ENCODE results near the gene RDX. TPM values are rescaled to one million over a fixed set of nuclear protein-coding genes. Genes with fewer than 3 reads are reported as not detected.
"Not testable (repeated sequence)": the region's sequence is repeated elsewhere in the genome, so short reads cannot be mapped to it uniquely, and the experiment has no call there.

The RDX gene
- total RNA-seq, 1 donor from 2014 or later = 105 TPM

- H3K36me3 ChIP-seq = no peaks in the 10 kb centered on the region
- H3K27me3 ChIP-seq = no peaks in the 10 kb centered on the region
- peaks cover 5 to 20% of the 10 kb centered on the region in 2 donors for H3K4me1 ChIP-seq
- TF ChIP-seq, protein P1, sequence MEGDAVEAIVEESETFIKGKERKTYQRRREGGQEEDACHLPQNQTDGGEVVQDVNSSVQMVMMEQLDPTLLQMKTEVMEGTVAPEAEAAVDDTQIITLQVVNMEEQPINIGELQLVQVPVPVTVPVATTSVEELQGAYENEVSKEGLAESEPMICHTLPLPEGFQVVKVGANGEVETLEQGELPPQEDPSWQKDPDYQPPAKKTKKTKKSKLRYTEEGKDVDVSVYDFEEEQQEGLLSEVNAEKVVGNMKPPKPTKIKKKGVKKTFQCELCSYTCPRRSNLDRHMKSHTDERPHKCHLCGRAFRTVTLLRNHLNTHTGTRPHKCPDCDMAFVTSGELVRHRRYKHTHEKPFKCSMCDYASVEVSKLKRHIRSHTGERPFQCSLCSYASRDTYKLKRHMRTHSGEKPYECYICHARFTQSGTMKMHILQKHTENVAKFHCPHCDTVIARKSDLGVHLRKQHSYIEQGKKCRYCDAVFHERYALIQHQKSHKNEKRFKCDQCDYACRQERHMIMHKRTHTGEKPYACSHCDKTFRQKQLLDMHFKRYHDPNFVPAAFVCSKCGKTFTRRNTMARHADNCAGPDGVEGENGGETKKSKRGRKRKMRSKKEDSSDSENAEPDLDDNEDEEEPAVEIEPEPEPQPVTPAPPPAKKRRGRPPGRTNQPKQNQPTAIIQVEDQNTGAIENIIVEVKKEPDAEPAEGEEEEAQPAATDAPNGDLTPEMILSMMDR (IDR thresholded peaks at IDR 0.05) = no peak
- no peaks in the 10 kb centered on the region for H3K9me3 ChIP-seq
- H3K27ac ChIP-seq = no peak overlapping the region
- no peak for DNase-seq (ENCODE audit: low spot score in 2 of 2)
- H3K4me3 ChIP-seq = no peak overlapping the region
- intact Hi-C loops (cut with DNase I) = loop anchor here (10.0 kb wide), 2 partner anchors 286 to 424 kb away; partner anchors contain the start of gene ARHGAP20
These were observed 5.7 kb downstream of the RDX start for GRCh38 chr11:110290591-110291334.

GRCh38 chr11:110289472-110289871, 6.9 kb downstream of the RDX start:
- no peak for DNase-seq (ENCODE audit: low spot score in 2 of 2)
- peaks cover 5 to 15% of the 10 kb centered on the region in 2 donors for H3K4me1 ChIP-seq
- no peaks in the 10 kb centered on the region for H3K36me3 ChIP-seq
- H3K9me3 ChIP-seq = no peaks in the 10 kb centered on the region
- H3K4me3 ChIP-seq = no peak overlapping the region
- H3K27ac ChIP-seq = no peak overlapping the region
- TF ChIP-seq, protein P1 (IDR thresholded peaks at IDR 0.05) = no peak
- no peaks in the 10 kb centered on the region for H3K27me3 ChIP-seq
- intact Hi-C loops (cut with DNase I) = no loop called here

DNA sequence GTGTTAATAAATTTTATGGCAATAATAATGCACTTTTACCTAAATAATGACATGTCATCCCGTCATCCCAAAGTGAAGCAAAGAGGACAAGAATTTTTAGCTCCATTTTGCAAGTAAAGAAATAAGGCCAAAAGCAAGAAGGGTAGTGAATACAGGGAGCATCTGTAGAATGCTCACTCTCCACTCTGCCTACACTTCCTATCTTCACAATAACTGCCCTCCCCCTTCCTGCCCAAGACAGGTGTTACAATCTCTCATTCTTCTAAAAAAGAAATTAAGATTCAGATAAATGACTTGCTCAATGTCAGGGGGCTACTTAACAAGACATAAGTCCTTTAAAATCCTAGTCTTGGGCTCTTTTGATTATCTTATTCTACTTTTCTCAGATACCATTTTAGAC, 8.9 kb downstream of the RDX start:
- Histone ChIP-seq H3K4me3 (no peak overlapping the region), H3K9me3 (no peaks in the 10 kb centered on the region), H3K27ac (no peak overlapping the region), H3K27me3 (no peaks in the 10 kb centered on the region), H3K36me3 (no peaks in the 10 kb centered on the region), H3K4me1 (peaks cover 0 to 8% of the 10 kb centered on the region in 2 donors)
- intact Hi-C loops (cut with DNase I) = no loop called here
- no peak for DNase-seq (ENCODE audit: low spot score in 2 of 2)
- TF ChIP-seq, protein P1 (IDR thresholded peaks at IDR 0.05) = no peak

DNA sequence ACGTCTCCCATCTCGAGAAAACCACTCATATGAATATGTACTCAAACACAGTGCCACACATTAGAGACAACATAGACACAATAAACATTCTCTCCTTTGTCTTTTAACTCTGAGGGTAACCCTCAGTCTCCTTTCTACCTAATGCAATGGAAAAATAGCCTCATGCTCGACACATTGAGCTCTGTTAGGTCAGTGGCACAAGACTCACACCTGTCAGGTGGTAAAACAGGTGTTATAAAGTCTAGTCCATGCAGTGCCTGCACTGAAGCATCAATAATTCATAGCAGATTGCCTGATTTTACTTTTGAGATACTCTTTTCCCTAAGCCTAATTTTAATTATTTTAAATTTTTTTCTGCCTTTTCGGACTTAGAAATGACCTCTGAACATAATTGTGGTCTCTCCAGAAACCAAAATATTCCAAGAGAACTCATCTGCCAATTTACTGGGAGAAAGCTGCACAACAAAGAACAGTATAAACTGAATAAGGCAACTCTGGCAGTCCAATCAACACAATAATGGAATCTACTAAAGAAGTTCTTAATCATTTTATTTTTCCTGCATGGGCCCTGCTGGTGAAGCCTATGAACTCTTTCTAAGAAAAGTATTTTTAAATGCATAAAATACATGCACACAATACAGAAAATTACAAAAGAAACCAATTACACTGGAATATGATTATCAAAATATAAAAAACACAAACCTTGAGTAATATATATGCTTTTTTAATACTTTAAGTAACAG, 9.9 kb downstream of the RDX start:
- no peaks in the 10 kb centered on the region for H3K9me3 ChIP-seq
- intact Hi-C loops (cut with DNase I) = no loop called here
- no peaks in the 10 kb centered on the region for H3K27me3 ChIP-seq
- peaks cover 0 to 3% of the 10 kb centered on the region in 2 donors for H3K4me1 ChIP-seq
- TF ChIP-seq, protein P1 (IDR thresholded peaks at IDR 0.05) = no peak
- H3K27ac ChIP-seq = no peak overlapping the region
- no peak overlapping the region for H3K4me3 ChIP-seq
- DNase-seq (ENCODE audit: low spot score in 2 of 2) = no peak
- H3K36me3 ChIP-seq = no peaks in the 10 kb centered on the region

DNA sequence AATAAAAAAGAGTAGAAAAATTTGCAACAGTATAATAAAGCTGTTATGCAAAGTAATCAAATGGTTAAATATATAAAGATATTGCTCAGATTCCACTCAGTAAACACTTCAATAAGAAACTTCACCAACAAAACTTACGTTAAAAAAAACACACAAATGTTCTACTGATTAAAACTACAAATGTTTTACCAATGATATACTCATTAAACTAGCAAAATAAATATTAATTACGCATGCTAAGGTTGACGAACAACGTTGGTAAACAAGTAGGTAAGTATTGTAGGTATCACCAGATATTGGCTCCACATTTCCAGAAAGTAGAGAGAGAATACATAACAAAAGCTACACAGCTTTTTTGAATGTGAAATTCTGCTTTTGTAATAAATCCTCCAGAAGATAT, 12.6 kb downstream of the RDX start:
- intact Hi-C loops (cut with DNase I) = no loop called here
- Histone ChIP-seq H3K36me3 (peaks cover 0 to 1% of the 10 kb centered on the region in 2 donors), H3K4me3 (no peak overlapping the region), H3K9me3 (no peaks in the 10 kb centered on the region), H3K27ac (no peak overlapping the region), H3K4me1 (peaks cover 0 to 3% of the 10 kb centered on the region in 2 donors), H3K27me3 (no peaks in the 10 kb centered on the region)
- no peak for DNase-seq (ENCODE audit: low spot score in 2 of 2)
- TF ChIP-seq, protein P1 (IDR thresholded peaks at IDR 0.05) = no peak

DNA sequence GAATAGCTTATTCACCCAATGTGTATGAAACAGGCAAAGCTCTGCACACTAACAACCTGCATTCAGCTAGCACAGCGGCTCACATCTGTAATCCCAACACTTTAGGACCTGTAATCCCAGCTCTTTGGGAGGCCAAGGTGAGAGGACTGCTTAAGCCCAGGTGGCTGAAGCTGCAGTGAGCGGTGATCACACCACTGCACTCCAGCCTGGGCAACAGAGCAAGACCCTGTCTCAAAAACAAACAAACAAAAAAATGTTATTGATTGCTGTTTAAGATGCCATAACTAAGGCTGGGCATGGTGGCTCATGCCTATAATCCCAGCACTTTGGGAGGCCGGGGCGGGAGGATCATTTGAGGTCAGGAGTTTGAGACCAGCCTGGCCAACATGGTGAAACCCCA, 15.8 kb downstream of the RDX start:
- H3K4me1 ChIP-seq; H3K9me3 ChIP-seq; H3K4me3 ChIP-seq; DNase-seq (ENCODE audit: low spot score in 2 of 2); H3K27me3 ChIP-seq; intact Hi-C loops (cut with DNase I); H3K36me3 ChIP-seq; H3K27ac ChIP-seq: not testable (repeated sequence)
